Measurements from ENCODE around the gene GLIPR1. TPM values are rescaled to one million over a fixed set of nuclear protein-coding genes. Genes with fewer than 3 reads are reported as not detected.

Gene GLIPR1
- total RNA-seq (2022; extraction: Qiagen RNA extraction): 20.4 to 29.9 TPM (median 27.1 TPM) in 5 replicates

GRCh38 chr12:75480469-75480949 lies at the start of gene GLIPR1:
Gene GLIPR1 (plus strand): TSS chr12:75480755. CDS start chr12:75480881, 126 bp downstream.

GRCh38 chr12:75511116-75512048 lies 30.8 kb downstream of the GLIPR1 start, which contains the start of gene KRR1:
Gene KRR1 (minus strand): TSS chr12:75511609. CDS start chr12:75511597, 12 bp downstream.

Other genes with a start within 250 kb of the GLIPR1 start
- 0.99 to 2.3 TPM (median 1.5 TPM) in 5 replicates for gene CAPS2, start 150.4 kb upstream of the GLIPR1 start, total RNA-seq (2022; extraction: Qiagen RNA extraction)
- gene GLIPR1L1, start 146.1 kb upstream of the GLIPR1 start, total RNA-seq (2022; extraction: Qiagen RNA extraction): not detected in 5 replicates
- 0.14 to 0.24 TPM (median 0.17 TPM) in 4 of 5 replicates, not detected in the other for gene GLIPR1L2, start 89.7 kb upstream of the GLIPR1 start, total RNA-seq (2022; extraction: Qiagen RNA extraction)
- 47.6 to 82.7 TPM (median 52.7 TPM) in 5 replicates for gene KRR1, start 30.9 kb downstream of the GLIPR1 start, total RNA-seq (2022; extraction: Qiagen RNA extraction)

All from A549 treated with AZD2906 at 1 μM for 4 hours (cell line).